NB4 (cell line): ENCODE results near the gene INAFM1.

Experiments
- DNase-seq: peaks from one replicate; pipeline ENCODE4 v3.0.0; 2010; ENCODE audit warnings: low read depth
- H3K4me3 ChIP-seq: one replicate; pipeline ENCODE4 v1.5.1; 2011; ENCODE audit warnings: mild to moderate bottlenecking, low read depth, low read length, moderate library complexity
- MYC ChIP-seq: IDR thresholded peaks from 2 replicates; pipeline ENCODE4 v1.6.1; 2011; ENCODE audit warnings: low read depth, low read length
- POLR2A ChIP-seq: IDR thresholded peaks from 2 replicates; pipeline ENCODE4 v1.6.1; 2011; ENCODE audit warnings: mild to moderate bottlenecking; ENCODE audit not compliant: insufficient read length; ENCODE audit errors: extremely low read depth
- TF ChIP-seq, protein P1 (sequence below): IDR thresholded peaks from 2 replicates; pipeline ENCODE4 v1.6.1; 2011; ENCODE audit warnings: low read depth, low read length
- TF ChIP-seq, protein P2 (sequence below): IDR thresholded peaks from one replicate; pipeline ENCODE4 v1.5.1; 2012; ENCODE audit warnings: low read depth, low read length

INAFM1 gene

DNA sequence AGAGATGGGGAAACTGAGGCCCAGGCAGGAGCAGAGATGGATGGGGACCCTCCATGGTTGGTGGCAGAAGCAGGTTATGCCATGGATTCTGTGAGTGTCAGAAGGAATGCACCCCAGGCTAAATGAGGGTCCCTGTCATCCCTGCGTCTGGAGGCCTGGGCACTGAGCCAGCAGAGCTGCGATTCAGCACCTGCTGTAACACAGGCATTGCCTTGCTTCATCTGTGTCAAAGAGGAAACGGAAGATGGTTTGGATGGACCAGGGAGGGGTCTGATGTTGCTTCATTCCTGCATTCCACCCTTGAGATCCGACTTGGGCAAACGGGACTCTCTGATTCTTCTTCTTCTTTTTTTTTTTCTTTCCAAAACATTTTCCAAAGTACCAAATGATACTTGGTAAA lies 36.1 kb downstream of the INAFM1 start:
- TF ChIP-seq POLR2A (no peak), MYC (peak; percentile 68)
- TF ChIP-seq, protein P1, sequence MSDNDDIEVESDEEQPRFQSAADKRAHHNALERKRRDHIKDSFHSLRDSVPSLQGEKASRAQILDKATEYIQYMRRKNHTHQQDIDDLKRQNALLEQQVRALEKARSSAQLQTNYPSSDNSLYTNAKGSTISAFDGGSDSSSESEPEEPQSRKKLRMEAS = peak; percentile 74
- no peak overlapping the region for H3K4me3 ChIP-seq
- DNase-seq = peak; percentile 97

DNA sequence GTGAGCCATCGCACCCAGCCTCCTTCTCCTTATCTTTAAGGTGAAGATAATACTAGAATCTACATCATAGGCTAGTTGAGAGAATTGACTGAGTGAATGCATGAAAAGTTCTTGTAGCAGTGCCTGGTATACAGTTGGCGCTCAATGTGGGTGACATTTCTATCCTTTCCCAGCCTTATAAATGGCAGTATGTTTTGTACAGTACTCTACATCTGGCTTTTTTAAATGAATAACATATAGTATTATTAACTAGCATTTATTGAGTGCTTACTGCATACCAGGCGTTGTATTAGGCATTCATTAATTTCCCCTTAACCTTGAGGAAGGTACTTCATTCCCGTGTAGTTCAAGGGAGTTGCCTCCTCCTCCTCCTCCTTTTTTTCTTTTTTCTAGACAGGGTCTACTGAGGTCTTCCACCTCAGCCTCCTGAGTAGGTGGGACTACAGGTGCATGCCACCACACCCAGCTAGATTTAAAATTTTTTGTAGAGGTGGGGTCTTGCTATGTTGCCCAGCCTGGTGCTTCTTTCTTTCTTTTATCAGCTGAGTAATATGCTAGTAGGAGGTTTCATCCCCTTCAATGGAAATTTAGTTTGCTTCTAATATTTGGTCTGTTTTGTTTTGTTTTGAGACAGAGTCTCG lies 37.8 kb downstream of the INAFM1 start:
- no peak overlapping the region for H3K4me3 ChIP-seq
- TF ChIP-seq, protein P2, sequence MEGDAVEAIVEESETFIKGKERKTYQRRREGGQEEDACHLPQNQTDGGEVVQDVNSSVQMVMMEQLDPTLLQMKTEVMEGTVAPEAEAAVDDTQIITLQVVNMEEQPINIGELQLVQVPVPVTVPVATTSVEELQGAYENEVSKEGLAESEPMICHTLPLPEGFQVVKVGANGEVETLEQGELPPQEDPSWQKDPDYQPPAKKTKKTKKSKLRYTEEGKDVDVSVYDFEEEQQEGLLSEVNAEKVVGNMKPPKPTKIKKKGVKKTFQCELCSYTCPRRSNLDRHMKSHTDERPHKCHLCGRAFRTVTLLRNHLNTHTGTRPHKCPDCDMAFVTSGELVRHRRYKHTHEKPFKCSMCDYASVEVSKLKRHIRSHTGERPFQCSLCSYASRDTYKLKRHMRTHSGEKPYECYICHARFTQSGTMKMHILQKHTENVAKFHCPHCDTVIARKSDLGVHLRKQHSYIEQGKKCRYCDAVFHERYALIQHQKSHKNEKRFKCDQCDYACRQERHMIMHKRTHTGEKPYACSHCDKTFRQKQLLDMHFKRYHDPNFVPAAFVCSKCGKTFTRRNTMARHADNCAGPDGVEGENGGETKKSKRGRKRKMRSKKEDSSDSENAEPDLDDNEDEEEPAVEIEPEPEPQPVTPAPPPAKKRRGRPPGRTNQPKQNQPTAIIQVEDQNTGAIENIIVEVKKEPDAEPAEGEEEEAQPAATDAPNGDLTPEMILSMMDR = no peak
- no peak for TF ChIP-seq POLR2A
- no peak for TF ChIP-seq MYC
- TF ChIP-seq, protein P1 = no peak
- DNase-seq = no peak

DNA sequence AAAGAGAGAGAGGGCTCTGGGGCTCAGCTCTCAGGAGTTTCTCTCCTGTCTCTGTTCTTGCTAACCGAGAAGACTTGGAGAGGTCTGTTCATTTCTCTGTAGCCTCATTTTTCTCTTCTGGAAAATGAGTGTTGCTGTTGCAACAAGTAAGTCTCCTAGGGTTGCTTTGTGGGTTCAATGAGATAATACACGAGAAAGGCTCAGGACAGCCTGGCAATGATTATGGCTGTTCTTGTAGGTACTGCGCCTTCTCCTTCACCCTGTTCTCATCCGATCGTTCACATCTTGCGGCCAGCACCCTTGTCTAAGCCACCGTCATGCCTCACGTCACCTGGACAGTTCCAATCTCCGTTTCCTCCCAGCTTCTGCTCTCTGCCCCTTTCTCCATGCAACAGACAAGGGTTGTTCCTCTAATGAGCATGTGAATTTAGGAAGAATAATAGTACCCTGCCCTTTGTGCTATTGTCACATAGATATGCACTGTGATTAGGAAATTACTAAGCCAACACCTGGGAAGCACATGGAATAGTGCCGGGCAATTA lies 39.1 kb downstream of the INAFM1 start:
- TF ChIP-seq MYC (no peak), POLR2A (no peak)
- TF ChIP-seq, protein P2 = peak; percentile 5
- TF ChIP-seq, protein P1 = no peak
- no peak overlapping the region for H3K4me3 ChIP-seq
- no peak for DNase-seq

- DNase-seq = peak; percentile 100
- TF ChIP-seq, protein P2 = no peak
- TF ChIP-seq MYC = peak; percentile 95
- TF ChIP-seq, protein P1 = peak; percentile 94
- TF ChIP-seq POLR2A = no peak
- no peak overlapping the region for H3K4me3 ChIP-seq
Measured at GRCh38 chr19:47315125-47315821, 40.6 kb downstream of the INAFM1 start.

DNA sequence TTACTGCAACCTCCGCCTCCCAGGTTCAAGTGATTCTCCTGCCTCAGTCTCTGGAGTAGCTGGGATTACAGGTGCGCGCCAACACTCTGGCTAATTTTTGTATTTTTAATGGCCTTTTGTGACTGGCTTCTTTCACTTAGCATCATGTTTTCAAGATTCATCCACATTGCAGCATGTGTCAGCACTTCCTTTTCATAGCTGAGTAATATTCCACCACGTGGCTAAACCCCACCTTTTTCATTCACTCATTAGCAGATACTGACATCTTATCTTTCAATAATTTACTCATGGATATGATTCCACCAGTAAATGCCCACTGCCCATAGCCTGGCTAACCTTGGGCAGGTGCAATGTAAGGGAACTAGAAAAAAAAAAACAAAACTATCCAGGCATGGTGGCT lies 41.8 kb downstream of the INAFM1 start:
- H3K4me3 ChIP-seq = no peak overlapping the region
- no peak for DNase-seq
- TF ChIP-seq POLR2A (no peak), MYC (0 out of 2 replicates have a peak, but pooled peaks have one; percentile 17)
- TF ChIP-seq, protein P2 = no peak
- TF ChIP-seq, protein P1 = peak; percentile 54
